ENCODE data around the gene ITPKC.

The ITPKC gene

GRCh38 chr19:40741527-40742390 lies 24.8 kb downstream of the ITPKC start:
- no peak overlapping the region for H3K27ac ChIP-seq (ENCODE audit: low read depth, low read length)
- peaks cover 12% of the 10 kb centered on the region for H3K4me1 ChIP-seq (ENCODE audit: control insufficient read depth, insufficient read depth, low read length, unreplicated experiment)
- H3K79me2 ChIP-seq (ENCODE audit: control insufficient read depth, insufficient read depth, low read length, unreplicated experiment): no peaks in the 10 kb centered on the region
- no peak overlapping the region for H3K4me3 ChIP-seq (ENCODE audit: low read depth, low read length)
- no peaks in the 10 kb centered on the region for H3K27me3 ChIP-seq (ENCODE audit: insufficient read depth, low read length)
- H2AFZ ChIP-seq (ENCODE audit: low read length, unreplicated experiment): no peak overlapping the region
- no peaks in the 10 kb centered on the region for H3K36me3 ChIP-seq (ENCODE audit: insufficient read depth, low read length)

GRCh38 chr19:40742477-40742876 lies 25.6 kb downstream of the ITPKC start:
- Histone ChIP-seq H3K36me3 (ENCODE audit: insufficient read depth, low read length) (no peaks in the 10 kb centered on the region), H3K27me3 (ENCODE audit: insufficient read depth, low read length) (no peaks in the 10 kb centered on the region), H2AFZ (ENCODE audit: low read length, unreplicated experiment) (no peak overlapping the region), H3K4me1 (ENCODE audit: control insufficient read depth, insufficient read depth, low read length, unreplicated experiment) (peaks cover 12% of the 10 kb centered on the region), H3K4me3 (ENCODE audit: low read depth, low read length) (no peak overlapping the region), H3K27ac (ENCODE audit: low read depth, low read length) (no peak overlapping the region), H3K79me2 (ENCODE audit: control insufficient read depth, insufficient read depth, low read length, unreplicated experiment) (no peaks in the 10 kb centered on the region)

GRCh38 chr19:40742886-40743285 lies 26.0 kb downstream of the ITPKC start:
- Histone ChIP-seq H3K79me2 (ENCODE audit: control insufficient read depth, insufficient read depth, low read length, unreplicated experiment) (no peaks in the 10 kb centered on the region), H3K27ac (ENCODE audit: low read depth, low read length) (no peak overlapping the region), H3K4me1 (ENCODE audit: control insufficient read depth, insufficient read depth, low read length, unreplicated experiment) (peaks cover 12% of the 10 kb centered on the region), H3K4me3 (ENCODE audit: low read depth, low read length) (no peak overlapping the region), H3K27me3 (ENCODE audit: insufficient read depth, low read length) (no peaks in the 10 kb centered on the region), H2AFZ (ENCODE audit: low read length, unreplicated experiment) (no peak overlapping the region), H3K36me3 (ENCODE audit: insufficient read depth, low read length) (no peaks in the 10 kb centered on the region)

- no peaks in the 10 kb centered on the region for H3K36me3 ChIP-seq (ENCODE audit: insufficient read depth, low read length)
- H3K27ac ChIP-seq (ENCODE audit: low read depth, low read length): no peak overlapping the region
- peaks cover 12% of the 10 kb centered on the region for H3K4me1 ChIP-seq (ENCODE audit: control insufficient read depth, insufficient read depth, low read length, unreplicated experiment)
- H3K79me2 ChIP-seq (ENCODE audit: control insufficient read depth, insufficient read depth, low read length, unreplicated experiment): no peaks in the 10 kb centered on the region
- no peak overlapping the region for H3K4me3 ChIP-seq (ENCODE audit: low read depth, low read length)
- H2AFZ ChIP-seq (ENCODE audit: low read length, unreplicated experiment): no peak overlapping the region
- H3K27me3 ChIP-seq (ENCODE audit: insufficient read depth, low read length): no peaks in the 10 kb centered on the region
Observed at GRCh38 chr19:40743926-40744325, 27.0 kb downstream of the ITPKC start.

GRCh38 chr19:40744554-40745401 lies 27.9 kb downstream of the ITPKC start:
- Histone ChIP-seq H2AFZ (ENCODE audit: low read length, unreplicated experiment) (no peak overlapping the region), H3K79me2 (ENCODE audit: control insufficient read depth, insufficient read depth, low read length, unreplicated experiment) (no peaks in the 10 kb centered on the region), H3K4me3 (ENCODE audit: low read depth, low read length) (no peak overlapping the region), H3K27ac (ENCODE audit: low read depth, low read length) (peak overlapping the region; percentile 34; the same call in 1 of the 2 replicates), H3K4me1 (ENCODE audit: control insufficient read depth, insufficient read depth, low read length, unreplicated experiment) (peaks cover 19% of the 10 kb centered on the region), H3K27me3 (ENCODE audit: insufficient read depth, low read length) (no peaks in the 10 kb centered on the region), H3K36me3 (ENCODE audit: insufficient read depth, low read length) (no peaks in the 10 kb centered on the region)

- no peaks in the 10 kb centered on the region for H3K27me3 ChIP-seq (ENCODE audit: insufficient read depth, low read length)
- peak overlapping the region; percentile 34; the same call in 1 of the 2 replicates for H3K27ac ChIP-seq (ENCODE audit: low read depth, low read length)
- H3K36me3 ChIP-seq (ENCODE audit: insufficient read depth, low read length): no peaks in the 10 kb centered on the region
- H2AFZ ChIP-seq (ENCODE audit: low read length, unreplicated experiment): no peak overlapping the region
- no peak overlapping the region for H3K4me3 ChIP-seq (ENCODE audit: low read depth, low read length)
- H3K79me2 ChIP-seq (ENCODE audit: control insufficient read depth, insufficient read depth, low read length, unreplicated experiment): no peaks in the 10 kb centered on the region
- peaks cover 21% of the 10 kb centered on the region for H3K4me1 ChIP-seq (ENCODE audit: control insufficient read depth, insufficient read depth, low read length, unreplicated experiment)
Observed at GRCh38 chr19:40745402-40745780, 28.5 kb downstream of the ITPKC start.

GRCh38 chr19:40747536-40747935 lies 30.6 kb downstream of the ITPKC start:
- H3K36me3 ChIP-seq (ENCODE audit: insufficient read depth, low read length): no peaks in the 10 kb centered on the region
- peaks cover 14% of the 10 kb centered on the region for H3K79me2 ChIP-seq (ENCODE audit: control insufficient read depth, insufficient read depth, low read length, unreplicated experiment)
- no peak overlapping the region for H3K4me3 ChIP-seq (ENCODE audit: low read depth, low read length)
- H2AFZ ChIP-seq (ENCODE audit: low read length, unreplicated experiment): no peak overlapping the region
- peaks cover 21% of the 10 kb centered on the region for H3K4me1 ChIP-seq (ENCODE audit: control insufficient read depth, insufficient read depth, low read length, unreplicated experiment)
- H3K27me3 ChIP-seq (ENCODE audit: insufficient read depth, low read length): no peaks in the 10 kb centered on the region
- no peak overlapping the region for H3K27ac ChIP-seq (ENCODE audit: low read depth, low read length)

- Histone ChIP-seq H3K27me3 (ENCODE audit: insufficient read depth, low read length) (no peaks in the 10 kb centered on the region), H3K4me3 (ENCODE audit: low read depth, low read length) (peak within 1 kb of the TSS; percentile 88), H3K36me3 (ENCODE audit: insufficient read depth, low read length) (no peaks in the 10 kb centered on the region), H2AFZ (ENCODE audit: low read length, unreplicated experiment) (peak within 1 kb of the TSS; percentile 20), H3K79me2 (ENCODE audit: control insufficient read depth, insufficient read depth, low read length, unreplicated experiment) (peaks cover 34% of the 10 kb centered on the region), H3K27ac (ENCODE audit: low read depth, low read length) (peak within 1 kb of the TSS; percentile 90), H3K4me1 (ENCODE audit: control insufficient read depth, insufficient read depth, low read length, unreplicated experiment) (peaks cover 21% of the 10 kb centered on the region)
Observed at GRCh38 chr19:40750058-40750873, 33.4 kb downstream of the ITPKC start, which contains the start of gene ACTMAP. ACTMAP (minus strand) TSS chr19:40750477; CDS start chr19:40749803, 674 bp downstream.

GRCh38 chr19:40750874-40751537 lies 34.1 kb downstream of the ITPKC start, which contains the start of gene SNRPA:
SNRPA (plus strand) TSS chr19:40751203; CDS start chr19:40751409, 206 bp downstream.
- peak within 1 kb of the TSS; percentile 88 for H3K4me3 ChIP-seq (ENCODE audit: low read depth, low read length)
- H3K36me3 ChIP-seq (ENCODE audit: insufficient read depth, low read length): 0 out of 2 replicates have a peak, but pooled peaks cover 6% of the 10 kb centered on the region
- no peaks in the 10 kb centered on the region for H3K27me3 ChIP-seq (ENCODE audit: insufficient read depth, low read length)
- H3K27ac ChIP-seq (ENCODE audit: low read depth, low read length): peak within 1 kb of the TSS; percentile 90
- H3K79me2 ChIP-seq (ENCODE audit: control insufficient read depth, insufficient read depth, low read length, unreplicated experiment): peaks cover 41% of the 10 kb centered on the region
- peaks cover 19% of the 10 kb centered on the region for H3K4me1 ChIP-seq (ENCODE audit: control insufficient read depth, insufficient read depth, low read length, unreplicated experiment)
- peak within 1 kb of the TSS; percentile 20 for H2AFZ ChIP-seq (ENCODE audit: low read length, unreplicated experiment)

Measured in ACC112 (cell line).